BE2C (cell line): ENCODE results near the gene ACP1.

ENCODE experiments used
- DNase-seq: peaks from one replicate; pipeline ENCODE4 v3.0.0-alpha.2; 2020
- H3K27me3 ChIP-seq: fragments of 250-450 bp; sonication (Bioruptor Pico); 2 replicates; pipeline ENCODE4 v1.5.1; 2020; ENCODE audit warnings: mild to moderate bottlenecking
- H3K36me3 ChIP-seq: fragments of 250-450 bp; sonication (Bioruptor Pico); 2 replicates; pipeline ENCODE4 v1.5.1; 2020; ENCODE audit warnings: mild to moderate bottlenecking
- H3K4me1 ChIP-seq: fragments of 250-450 bp; sonication (Bioruptor Pico); 2 replicates; pipeline ENCODE4 v1.5.1; 2020
- H3K4me3 ChIP-seq: 2 replicates; pipeline ENCODE4 v1.5.1; 2011; ENCODE audit warnings: low read depth, low read length
- H3K9me3 ChIP-seq: fragments of 250-450 bp; sonication (Bioruptor Pico); 2 replicates; pipeline ENCODE4 v1.5.1; 2020
- CTCF ChIP-seq: IDR thresholded peaks from 2 replicates; pipeline ENCODE4 v1.5.1; 2012; ENCODE audit warnings: mild to moderate bottlenecking, low read depth, low read length

ACP1 gene

GRCh38 chr2:257842-258241, 6.9 kb upstream of the ACP1 start:
- Histone ChIP-seq H3K4me1 (no peaks in the 10 kb centered on the region), H3K27me3 (no peaks in the 10 kb centered on the region), H3K36me3 (no peaks in the 10 kb centered on the region), H3K4me3 (no peak overlapping the region), H3K9me3 (no peaks in the 10 kb centered on the region)
- DNase-seq, result no peak
- no peak for TF ChIP-seq CTCF

GRCh38 chr2:258933-259332, 5.8 kb upstream of the ACP1 start:
- H3K36me3 ChIP-seq, result no peaks in the 10 kb centered on the region
- H3K4me3 ChIP-seq, result no peak overlapping the region
- no peak for TF ChIP-seq CTCF
- H3K27me3 ChIP-seq, result no peaks in the 10 kb centered on the region
- DNase-seq, result no peak
- H3K9me3 ChIP-seq, result no peaks in the 10 kb centered on the region
- H3K4me1 ChIP-seq, result no peaks in the 10 kb centered on the region

GRCh38 chr2:259789-260331, 4.9 kb upstream of the ACP1 start:
- H3K4me1 ChIP-seq, result no peaks in the 10 kb centered on the region
- no peak for TF ChIP-seq CTCF

GRCh38 chr2:260507-261161, 4.1 kb upstream of the ACP1 start:
- no peaks in the 10 kb centered on the region for H3K4me1 ChIP-seq
- TF ChIP-seq CTCF, result no peak
- H3K36me3 ChIP-seq, result no peaks in the 10 kb centered on the region
- DNase-seq, result no peak
- no peaks in the 10 kb centered on the region for H3K27me3 ChIP-seq
- no peak overlapping the region for H3K4me3 ChIP-seq
- H3K9me3 ChIP-seq, result no peaks in the 10 kb centered on the region

More at GRCh38 chr2:259789-260331, 4.9 kb upstream of the ACP1 start:
- no peak overlapping the region for H3K4me3 ChIP-seq
- no peaks in the 10 kb centered on the region for H3K27me3 ChIP-seq
- H3K9me3 ChIP-seq, result no peaks in the 10 kb centered on the region
- no peaks in the 10 kb centered on the region for H3K36me3 ChIP-seq
- no peak for DNase-seq

GRCh38 chr2:262117-262516, 2.6 kb upstream of the ACP1 start:
- no peak overlapping the region for H3K4me3 ChIP-seq
- DNase-seq, result no peak
- TF ChIP-seq CTCF, result no peak
- no peaks in the 10 kb centered on the region for H3K9me3 ChIP-seq
- H3K4me1 ChIP-seq, result no peaks in the 10 kb centered on the region
- no peaks in the 10 kb centered on the region for H3K36me3 ChIP-seq
- H3K27me3 ChIP-seq, result no peaks in the 10 kb centered on the region

- Histone ChIP-seq H3K36me3 (no peaks in the 10 kb centered on the region), H3K27me3 (no peaks in the 10 kb centered on the region), H3K9me3 (no peaks in the 10 kb centered on the region), H3K4me3 (no peak overlapping the region), H3K4me1 (no peaks in the 10 kb centered on the region)
- DNase-seq, result no peak
- no peak for TF ChIP-seq CTCF
These were observed 1.6 kb upstream of the ACP1 start for GRCh38 chr2:263022-263738.
